ENCODE data around the gene METTL3.

DNA sequence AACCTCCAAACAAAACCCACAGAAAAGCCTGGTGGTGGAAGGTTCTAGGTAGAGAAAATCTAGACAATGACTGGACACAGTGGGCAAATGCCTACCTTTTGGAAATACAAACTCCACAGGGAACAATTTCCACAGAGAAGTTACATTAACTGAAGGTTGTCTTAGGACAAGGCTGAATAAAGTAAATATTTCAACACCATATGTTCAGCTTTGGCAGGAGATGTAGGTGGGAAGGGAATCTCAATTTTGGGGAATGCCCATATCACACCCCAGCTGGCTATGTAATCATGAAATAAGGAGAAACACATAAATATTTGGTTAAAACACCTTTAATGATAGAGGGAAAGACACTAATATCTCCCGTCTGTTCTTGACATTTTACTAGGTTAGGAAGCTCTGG lies 9.6 kb upstream of the METTL3 start:
- TF ChIP-seq, protein P1, sequence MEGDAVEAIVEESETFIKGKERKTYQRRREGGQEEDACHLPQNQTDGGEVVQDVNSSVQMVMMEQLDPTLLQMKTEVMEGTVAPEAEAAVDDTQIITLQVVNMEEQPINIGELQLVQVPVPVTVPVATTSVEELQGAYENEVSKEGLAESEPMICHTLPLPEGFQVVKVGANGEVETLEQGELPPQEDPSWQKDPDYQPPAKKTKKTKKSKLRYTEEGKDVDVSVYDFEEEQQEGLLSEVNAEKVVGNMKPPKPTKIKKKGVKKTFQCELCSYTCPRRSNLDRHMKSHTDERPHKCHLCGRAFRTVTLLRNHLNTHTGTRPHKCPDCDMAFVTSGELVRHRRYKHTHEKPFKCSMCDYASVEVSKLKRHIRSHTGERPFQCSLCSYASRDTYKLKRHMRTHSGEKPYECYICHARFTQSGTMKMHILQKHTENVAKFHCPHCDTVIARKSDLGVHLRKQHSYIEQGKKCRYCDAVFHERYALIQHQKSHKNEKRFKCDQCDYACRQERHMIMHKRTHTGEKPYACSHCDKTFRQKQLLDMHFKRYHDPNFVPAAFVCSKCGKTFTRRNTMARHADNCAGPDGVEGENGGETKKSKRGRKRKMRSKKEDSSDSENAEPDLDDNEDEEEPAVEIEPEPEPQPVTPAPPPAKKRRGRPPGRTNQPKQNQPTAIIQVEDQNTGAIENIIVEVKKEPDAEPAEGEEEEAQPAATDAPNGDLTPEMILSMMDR (IDR thresholded peaks at IDR 0.05; ENCODE audit: poor library complexity) = no peak
- no peak for TF ChIP-seq EZH2 (IDR thresholded peaks at IDR 0.05; ENCODE audit: borderline replicate concordance)
